Lower leg skin (tissue), 3 donors: ENCODE measurements around the gene CACNA2D4.

ENCODE experiments used
- POLR2A ChIP-seq, 2 donors: fragments of 450-650 bp; IDR thresholded peaks; one replicate each; pipeline ENCODE4 v1.6.1; 2016 to 2017; ENCODE audit warnings: antibody characterized with exemption in 2 of 2, mild to moderate bottlenecking in 1 of 2, moderate library complexity in 1 of 2
- TF ChIP-seq, protein P1 (sequence below), 3 donors: fragments of 450-650 bp; IDR thresholded peaks; one replicate each; pipeline ENCODE4 v1.5.1; 2016; ENCODE audit warnings: antibody characterized with exemption in 3 of 3, mild to moderate bottlenecking in 3 of 3, moderate library complexity in 2 of 3

DNA sequence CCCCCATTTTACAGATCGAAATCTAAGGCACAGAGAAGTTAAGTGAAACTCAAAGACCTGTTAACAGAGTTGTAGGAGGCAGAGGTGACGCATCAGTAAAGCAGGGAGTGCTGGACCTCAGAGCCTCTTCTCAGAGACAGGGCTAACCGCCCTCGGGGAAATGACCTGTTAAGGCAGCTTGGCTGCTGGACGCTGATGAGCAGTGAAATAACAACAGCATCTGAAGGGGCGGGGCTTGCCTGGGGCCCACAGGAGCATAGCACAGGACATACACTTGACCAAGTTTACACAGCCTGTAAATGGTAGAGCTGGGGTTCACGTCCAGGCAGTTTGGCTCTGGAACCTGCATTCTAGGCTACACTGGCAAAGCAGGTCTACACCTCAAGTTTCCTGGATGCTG lies 58.8 kb downstream of the CACNA2D4 start:
- TF ChIP-seq, protein P1, sequence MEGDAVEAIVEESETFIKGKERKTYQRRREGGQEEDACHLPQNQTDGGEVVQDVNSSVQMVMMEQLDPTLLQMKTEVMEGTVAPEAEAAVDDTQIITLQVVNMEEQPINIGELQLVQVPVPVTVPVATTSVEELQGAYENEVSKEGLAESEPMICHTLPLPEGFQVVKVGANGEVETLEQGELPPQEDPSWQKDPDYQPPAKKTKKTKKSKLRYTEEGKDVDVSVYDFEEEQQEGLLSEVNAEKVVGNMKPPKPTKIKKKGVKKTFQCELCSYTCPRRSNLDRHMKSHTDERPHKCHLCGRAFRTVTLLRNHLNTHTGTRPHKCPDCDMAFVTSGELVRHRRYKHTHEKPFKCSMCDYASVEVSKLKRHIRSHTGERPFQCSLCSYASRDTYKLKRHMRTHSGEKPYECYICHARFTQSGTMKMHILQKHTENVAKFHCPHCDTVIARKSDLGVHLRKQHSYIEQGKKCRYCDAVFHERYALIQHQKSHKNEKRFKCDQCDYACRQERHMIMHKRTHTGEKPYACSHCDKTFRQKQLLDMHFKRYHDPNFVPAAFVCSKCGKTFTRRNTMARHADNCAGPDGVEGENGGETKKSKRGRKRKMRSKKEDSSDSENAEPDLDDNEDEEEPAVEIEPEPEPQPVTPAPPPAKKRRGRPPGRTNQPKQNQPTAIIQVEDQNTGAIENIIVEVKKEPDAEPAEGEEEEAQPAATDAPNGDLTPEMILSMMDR (IDR thresholded peaks at IDR 0.05), result no peak
- no peak for TF ChIP-seq POLR2A (IDR thresholded peaks at IDR 0.05)
